ENCODE data around the gene TBXAS1.

- TF ChIP-seq CTCF (IDR thresholded peaks at IDR 0.05) (no peak), POLR2A (IDR thresholded peaks at IDR 0.05) (no peak)
Measured at GRCh38 chr7:139844779-139845442, 15.8 kb downstream of the TBXAS1 start.
